Stimulated activated CD8-positive, alpha-beta memory T cell treated with anti-CD3 and anti-CD28 coated beads, Interleukin-4, amount 100 ng/mL, for 4 hours (primary cell): Measurements from ENCODE around the gene GPATCH8.

Experiments
- DNase-seq, 2 donors: peaks; one replicate each; pipeline ENCODE4 v3.0.0-alpha.2; 2020; ENCODE audit warnings: low read depth in 2 of 2, low spot score in 1 of 2

The GPATCH8 gene

DNA sequence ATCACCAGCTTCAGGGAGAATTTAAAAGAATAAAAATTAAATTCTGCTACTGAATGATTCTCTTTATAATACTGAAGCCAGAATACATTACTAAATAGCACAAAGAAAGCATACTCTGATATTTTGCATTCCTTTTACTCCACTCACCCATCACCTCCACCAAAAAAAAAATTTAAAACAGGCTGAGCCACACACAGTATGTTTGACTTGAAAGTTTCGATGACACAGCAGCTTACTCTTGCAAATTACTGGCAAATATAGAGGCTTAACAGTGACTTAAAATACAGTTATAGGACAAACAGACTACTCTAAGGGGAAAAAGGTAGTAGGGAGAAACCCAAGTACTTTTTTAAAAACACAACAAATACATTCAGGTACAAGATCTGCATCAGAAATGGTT is 39.2 kb downstream of the GPATCH8 start:
- no peak for DNase-seq

DNA sequence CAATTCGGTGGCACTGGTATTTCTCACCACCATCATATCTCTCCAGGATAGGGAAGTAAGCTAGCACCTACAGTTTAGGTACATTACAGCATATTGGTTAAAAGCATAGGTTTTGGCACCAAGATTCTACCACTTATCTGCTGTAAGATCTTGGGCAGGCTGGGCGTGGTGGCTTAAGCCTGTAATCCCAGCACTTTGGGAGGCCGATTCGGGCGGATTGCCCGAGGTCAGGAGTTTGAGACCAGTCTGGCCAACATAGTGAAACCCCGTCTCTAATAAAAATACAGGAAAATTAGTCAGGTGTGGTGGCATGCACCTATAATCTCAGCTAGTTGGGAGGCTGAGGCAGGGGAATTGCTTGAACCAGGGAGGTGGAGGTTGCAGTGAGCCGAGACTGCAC is 51.4 kb downstream of the GPATCH8 start:
- DNase-seq, result no peak

DNA sequence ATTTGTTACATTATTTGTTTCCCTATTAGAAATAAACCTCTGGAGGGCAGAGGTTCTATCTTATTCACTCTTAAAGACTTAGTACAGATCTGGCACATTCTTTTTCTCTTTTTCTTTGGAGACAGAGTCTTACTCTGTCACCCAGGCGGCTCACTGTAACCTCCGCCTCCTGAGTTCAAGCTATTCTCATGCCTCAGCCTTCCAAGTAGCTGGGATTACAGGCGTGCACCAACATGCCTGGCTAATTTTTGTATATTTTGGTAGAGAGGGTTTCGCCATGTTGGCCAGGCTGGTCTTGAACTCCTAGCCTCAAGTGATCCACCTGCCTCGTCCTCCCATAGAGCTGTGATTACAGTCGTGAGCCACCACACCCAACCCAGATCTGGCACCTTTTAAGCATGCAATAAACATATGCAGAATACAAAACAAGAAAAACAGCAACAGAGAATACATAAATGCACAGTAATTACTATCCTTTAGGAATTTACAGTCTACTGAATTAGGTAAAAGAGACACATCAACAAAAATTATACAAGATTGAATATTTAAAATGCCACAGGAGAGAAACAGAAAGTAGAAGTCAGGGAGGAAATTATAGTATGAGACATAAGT is 52.1 kb downstream of the GPATCH8 start:
- no peak for DNase-seq

DNA sequence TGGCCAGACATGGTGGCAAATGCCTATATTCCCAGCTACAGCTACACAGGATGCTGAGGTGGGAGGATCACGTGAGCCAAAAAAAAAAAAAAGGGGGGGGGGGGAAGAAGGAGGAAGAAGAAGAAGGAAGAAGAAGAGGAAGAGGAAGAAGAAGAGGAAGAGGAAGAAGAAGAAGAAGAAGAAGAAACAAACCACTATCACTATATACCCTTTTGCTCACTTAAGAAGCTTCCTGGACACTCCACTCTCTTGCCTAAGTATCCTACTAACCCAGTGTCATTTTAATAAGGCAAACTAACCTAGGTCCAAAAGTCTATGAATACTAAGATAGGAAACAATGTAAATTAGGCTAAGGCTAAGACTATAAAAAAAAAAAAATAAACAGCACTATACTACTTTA is 54.8 kb downstream of the GPATCH8 start:
- DNase-seq, result no peak

DNA sequence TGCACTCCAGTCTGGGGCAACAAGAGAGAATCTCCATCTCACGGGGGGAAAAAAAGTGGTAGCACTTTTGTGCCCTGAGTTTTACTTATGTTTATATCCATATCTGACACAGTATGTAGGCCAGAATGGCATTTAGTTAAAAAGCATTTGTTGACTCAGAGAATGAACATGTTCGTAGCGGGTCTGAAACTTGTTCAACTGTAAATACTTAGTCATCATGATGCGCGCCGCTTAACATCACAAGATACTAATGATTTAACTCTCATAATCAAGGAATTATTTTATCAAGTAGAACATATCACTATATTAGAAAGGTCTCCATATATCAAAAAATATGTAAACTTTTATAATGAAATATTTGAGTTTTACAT is 58.5 kb downstream of the GPATCH8 start:
- no peak for DNase-seq

DNA sequence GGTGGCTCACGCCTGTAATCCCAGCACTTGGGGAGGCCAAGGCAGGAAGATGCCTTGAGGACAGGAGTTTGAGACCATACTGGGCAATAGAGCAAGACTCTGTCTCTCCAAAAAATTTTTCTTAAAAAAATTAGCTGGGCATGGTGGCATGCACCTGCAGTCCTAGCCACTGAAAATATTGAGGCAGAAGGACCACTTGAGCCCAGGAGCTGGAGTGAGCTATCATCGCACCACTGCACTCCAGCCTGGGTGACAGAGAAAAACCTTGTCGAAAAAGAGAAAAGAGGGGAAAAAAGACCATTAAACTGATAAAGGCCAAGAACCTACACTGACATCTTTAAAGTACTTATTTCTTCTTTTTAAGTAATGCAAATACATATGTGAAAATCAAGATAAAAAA is 60.4 kb downstream of the GPATCH8 start:
- DNase-seq, result no peak

DNA sequence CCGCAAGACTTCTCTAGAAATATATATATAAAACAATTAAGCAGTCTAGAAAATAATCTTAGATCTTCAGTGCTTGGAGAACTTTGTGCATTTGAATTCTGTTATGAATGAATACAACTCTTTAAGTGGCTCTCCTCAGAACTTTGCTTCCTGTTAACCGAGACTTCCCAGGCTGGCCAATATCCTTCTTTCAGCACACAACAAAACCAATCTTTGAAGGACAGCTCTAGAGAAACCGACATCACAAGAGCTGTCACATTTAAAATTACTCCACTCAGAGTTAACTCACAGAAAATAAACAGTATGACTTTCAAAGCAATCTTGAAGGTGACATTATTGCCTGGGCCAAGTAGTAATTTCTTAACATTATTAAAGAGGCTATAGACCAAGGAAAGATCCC is 64.0 kb downstream of the GPATCH8 start:
- DNase-seq, result no peak

DNA sequence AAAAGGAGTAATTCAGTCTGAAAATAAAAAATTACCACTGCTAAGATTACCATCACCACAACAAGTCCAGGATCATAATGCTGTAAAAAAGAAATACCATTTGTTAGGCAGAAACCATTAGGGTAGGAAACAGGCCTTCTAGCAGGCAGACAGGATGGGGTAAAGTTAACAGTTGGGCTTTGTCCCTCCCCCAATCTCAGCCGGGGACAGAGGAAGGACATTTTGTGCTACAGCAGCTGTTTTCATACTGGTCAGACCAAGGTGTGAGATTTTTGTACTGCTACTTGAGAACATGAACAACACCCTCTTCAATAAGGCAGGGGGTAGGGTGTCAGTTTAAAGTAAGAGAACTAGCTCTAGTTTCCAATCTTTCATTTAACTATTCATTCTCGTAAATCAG is 64.6 kb downstream of the GPATCH8 start:
- peak in 1 of 2 donors; percentile 1 for DNase-seq

DNA sequence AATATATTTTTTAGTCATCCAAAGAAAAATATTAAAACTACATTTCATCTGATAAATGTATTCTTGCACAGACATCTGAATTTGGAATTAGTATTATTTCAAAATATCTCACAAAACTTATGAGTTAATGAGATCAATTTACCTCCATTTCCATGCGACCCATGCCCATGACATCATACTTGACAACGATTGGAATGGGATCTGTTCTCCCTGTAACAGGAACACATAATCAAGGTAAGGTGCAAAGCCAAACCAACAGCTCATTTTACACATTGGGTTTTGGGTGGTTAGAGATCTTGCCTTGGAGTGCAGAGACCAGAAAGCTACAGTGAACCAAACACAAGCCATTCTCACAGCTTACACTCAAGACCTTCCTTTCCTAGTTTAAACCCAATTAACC is 66.9 kb downstream of the GPATCH8 start:
- no peak for DNase-seq

DNA sequence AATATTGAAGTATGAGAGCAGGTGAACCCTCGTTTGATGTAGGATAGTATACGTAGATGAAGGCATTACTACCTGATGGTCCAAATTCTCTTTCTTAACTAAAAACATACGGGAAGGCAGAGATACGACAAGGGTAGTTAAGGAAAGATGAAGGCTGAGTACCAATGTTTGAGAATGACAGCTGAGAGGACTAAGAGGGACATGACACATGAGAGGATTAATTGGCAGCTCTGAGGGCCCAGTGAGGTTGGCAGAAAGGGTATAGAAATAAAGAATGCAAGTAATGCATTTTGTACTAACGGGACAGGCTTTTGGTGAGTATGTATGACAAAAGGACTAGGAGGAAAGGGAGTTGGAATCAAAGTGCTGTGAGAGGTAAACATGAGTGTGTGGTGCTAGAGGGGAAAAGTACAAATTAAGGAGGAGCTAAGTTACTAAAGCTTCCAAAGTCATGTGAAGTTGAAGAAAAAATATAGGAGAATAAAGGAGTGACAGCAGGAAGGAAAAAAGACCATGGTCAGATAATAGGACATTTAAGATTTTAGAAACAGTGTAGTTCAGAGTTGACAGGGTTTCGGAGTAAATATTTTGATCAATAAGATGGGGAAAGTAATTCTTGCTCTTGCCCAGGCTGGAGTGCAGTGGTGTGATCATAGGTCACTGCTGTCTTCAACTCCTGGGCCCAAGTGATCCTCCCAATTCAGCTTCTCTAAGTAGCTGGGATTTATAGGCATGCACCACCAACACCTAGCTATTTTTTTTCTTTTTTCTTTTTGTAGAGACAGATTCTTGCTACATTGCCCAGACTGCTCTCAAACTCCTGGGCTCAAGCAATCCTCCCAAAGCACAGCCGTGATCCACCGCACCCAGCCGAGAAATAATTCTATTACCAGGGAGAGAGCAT is 70.7 kb downstream of the GPATCH8 start:
- no peak for DNase-seq

DNA sequence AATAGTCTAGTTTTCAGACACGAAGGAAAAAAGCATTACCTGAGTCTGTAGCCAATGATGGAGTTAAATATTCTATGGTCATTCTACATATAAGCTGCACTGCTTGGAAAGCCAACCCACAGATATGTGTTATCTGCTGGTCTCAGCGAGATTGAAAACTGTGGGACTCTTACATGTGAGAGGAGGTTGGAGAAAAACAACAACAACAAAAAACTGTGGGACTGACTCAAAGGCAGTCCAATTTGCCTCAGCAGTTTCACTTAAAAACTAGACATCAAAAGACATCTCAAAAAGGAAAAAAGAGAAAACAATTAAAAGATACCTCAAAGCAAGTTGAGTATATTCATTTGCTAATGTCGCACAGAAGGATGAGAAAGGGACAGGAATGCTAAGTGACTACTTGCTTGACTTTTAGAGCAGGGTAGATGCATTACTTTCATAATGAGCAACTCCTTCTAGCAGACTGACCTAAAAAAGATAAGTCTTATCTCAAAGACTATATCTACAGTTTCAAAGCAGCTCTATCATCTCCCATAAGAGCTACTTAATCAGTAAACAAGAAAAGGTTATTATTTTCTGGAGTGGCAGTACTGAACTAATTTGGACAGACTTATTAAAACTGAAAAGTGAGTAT is 78.3 kb downstream of the GPATCH8 start:
- DNase-seq, result no peak

DNA sequence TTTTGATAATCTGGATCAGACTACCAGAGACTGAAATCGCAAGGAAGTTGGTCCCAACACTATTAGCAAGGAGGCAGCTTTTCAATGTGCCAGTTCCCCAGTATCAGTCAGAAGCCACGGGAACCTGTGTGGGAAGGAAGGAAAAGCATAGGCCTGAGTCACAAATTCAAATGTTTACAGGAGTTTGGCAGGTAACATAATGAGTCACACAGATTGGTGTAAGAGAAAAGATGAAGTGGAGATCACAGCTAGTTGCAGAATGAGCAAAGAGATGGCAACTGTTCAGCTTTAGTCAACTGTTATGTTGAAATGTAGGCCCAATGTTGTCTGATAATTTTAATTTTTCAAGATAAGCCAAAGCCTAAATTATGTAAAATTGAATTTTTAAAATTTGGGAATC is 85.7 kb downstream of the GPATCH8 start:
- DNase-seq, result no peak

DNA sequence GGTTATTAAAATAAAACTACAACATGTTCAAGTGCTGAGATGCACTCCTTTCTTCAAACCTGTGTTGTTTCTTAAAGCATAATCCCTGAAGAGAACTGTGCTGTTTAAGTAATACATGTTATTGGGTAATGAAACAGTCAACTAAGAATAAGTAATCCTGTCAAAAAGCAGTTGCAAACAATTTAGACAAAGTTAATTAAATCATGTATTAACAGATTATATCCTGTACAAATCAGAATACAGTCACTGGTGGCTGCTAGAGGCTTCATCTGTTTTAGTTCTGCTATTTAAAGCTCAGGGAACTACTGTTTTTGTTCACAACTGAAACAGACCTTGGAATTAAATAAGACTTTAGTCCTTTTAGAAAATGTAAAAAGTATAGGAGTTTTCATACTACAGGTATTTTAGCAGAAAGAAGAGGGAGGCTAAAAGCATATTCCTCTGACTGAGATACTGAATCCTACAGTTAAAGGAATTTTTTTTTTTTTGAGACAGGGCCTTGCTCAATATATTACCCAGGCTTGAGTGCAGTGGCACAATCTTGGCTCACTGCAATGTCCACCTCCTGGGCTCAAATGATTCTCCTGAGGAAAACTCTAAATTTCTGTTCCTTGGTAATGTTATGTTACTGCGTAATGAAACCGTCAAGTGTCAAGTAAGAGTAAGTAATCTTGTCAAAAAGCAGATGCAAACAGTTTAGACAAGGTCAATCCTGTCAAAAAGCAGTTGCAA is 86.5 kb downstream of the GPATCH8 start:
- DNase-seq, result no peak

DNA sequence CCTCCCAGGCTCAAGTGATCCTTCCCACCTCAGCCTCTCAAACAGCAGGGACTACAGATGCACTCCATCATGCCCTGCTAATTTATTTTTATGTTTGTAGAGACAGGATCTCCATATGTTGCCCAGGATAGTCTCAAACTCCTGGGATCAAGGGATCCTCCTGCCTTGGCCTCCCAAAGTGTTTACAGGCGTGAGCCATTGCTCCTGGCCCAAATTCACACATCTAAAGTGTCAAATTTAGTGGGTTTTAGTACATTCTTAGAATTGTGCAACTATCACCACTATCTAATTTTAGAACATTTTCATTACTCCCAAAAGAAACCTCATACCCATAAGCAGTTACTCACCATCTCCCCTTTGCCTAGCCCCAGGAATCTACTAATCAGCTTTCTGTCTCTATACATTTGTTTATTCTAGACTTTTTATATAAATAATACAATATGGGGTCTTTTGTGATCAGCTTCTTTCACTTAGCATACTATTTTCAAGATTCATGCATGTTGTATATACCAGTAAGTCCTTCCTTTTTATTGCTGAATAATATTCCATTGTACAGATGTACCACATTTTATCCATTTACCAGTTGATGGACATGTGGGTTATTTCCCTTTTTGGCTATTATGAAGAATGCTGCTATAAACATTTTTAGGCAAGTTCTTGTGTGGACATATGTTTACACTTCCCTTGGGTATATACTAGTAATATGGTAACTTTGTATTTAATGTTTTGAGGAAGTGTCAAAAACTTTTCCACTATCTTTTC is 88.6 kb downstream of the GPATCH8 start:
- DNase-seq, result no peak

DNA sequence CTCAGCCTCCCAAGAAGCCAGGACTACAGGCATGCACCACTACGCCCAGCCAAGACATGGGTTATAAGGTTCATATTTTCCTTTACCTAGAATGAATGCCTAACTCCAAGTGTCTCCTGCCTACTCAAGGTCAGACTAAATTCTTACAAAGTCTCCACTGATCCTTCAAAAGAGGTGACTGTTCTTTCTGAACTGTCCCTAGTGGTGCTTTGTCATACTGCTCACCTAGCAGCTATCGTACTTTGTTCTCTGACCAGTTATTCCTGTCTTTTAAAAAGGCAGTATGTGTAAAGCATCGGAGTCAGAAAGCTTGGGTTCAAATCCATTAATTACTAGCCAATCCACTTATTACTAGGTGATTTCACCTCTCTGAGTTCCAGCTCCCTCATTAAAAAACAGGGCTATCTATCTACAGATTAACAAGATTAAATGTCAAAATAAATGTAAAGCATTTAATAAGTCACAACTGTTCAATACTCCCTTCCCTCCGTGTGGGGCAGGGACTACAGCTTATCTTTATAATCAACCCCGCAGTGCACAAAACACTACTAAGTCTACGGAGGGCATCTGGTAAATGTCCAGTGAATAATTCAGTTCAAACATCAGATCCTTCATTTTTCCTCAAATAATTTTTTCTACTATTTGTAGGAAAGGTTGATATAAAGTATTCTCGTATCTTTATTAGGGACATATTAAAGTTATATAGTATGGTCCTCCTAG is 93.7 kb downstream of the GPATCH8 start:
- DNase-seq, result no peak

DNA sequence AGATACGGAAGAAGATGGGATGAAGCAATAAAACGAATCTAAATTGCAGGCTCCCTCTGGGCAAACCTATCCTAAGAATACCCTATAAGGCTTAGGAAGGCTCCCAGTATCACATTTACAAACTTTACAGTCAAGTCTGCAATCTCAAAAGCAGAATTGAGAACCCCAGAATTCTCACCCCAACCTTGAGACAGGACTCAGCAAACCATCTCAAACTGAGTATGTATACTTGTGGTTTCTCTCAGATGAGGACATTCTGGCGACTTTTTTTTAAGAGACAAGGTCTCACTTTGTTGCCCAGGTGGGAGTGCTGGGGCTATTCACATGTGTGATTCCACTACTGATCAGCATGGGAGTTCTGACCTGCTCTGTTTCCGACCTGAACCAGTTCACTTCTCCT is 94.4 kb downstream of the GPATCH8 start:
- no peak for DNase-seq

DNA sequence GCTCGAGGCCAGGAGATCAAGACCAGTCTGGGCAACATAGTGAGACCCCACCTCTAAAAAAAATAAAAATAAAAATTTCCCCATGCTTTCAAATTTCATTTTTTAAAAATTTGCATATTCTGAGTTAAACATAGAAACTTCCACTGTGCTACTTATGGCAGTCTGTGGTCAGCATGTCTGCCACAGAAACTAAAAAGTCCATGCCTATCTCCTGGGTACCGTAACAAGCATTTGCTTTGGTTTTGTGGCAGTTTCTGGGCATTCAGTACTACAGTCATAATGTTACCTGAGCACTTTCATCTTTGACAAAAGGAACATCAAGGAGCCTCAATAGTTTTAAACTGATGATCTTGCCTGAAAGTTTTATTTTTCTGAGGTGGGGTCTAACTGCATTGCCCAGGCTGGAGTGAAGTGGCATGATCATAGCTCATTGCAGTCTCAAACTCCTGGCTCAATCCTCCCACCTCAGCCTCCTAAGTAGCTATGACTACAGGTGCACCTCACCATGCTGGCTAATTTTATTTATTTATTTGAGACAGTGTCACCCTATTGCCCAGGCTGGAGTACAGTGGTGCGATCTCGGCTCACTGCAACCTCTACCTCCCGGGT is 100.5 kb downstream of the GPATCH8 start:
- DNase-seq, result no peak

DNA sequence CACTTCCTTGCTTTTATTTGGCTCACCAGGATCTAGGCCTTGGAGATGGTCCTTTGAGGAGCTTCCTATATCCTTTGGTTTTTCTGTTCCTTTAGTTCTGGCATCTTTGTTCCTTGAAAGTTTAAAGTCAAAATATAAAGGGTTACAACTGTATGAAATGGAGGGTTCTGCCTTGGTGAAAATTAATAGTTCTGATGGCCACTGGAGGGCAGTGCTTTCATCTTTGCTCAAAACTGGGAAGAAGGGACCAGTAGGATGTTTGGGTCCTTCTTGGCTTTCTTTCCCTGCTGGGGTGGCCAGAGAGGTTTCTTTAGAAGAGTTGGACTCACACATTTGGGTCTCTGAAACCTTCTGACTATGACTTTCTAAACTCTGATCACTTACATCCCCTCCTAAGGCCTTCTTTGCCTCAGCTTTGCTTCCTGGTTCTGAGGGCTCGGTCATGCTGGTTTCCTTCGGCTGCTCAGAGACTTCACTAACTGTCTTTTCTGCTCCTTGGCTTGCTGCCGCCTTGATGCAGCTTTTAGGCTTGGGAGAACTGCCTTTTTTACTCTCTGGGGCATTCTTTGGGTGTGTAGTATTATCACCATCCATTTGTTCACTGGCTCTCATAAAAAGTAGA is 102.9 kb downstream of the GPATCH8 start:
- no peak for DNase-seq
